Chondrocyte (in vitro differentiated cells): ENCODE measurements around the gene SVIL. TPM values are rescaled to one million over a fixed set of nuclear protein-coding genes. Genes with fewer than 3 reads are reported as not detected.
"Not testable (repeated sequence)": the region's sequence is repeated elsewhere in the genome, so short reads cannot be mapped to it uniquely, and the experiment has no call there.

Source experiments
- DNase-seq: peaks from one replicate; pipeline ENCODE4 v3.0.0; 2021; ENCODE audit warnings: mixed read lengths, low spot score
- H3K27ac Mint-ChIP-seq: one replicate; pipeline ENCODE4 v1.8.0; 2021; ENCODE audit warnings: mild to moderate bottlenecking, moderate library complexity, mixed read lengths; ENCODE audit not compliant: unreplicated experiment
- H3K27me3 Mint-ChIP-seq: 2 replicates; pipeline ENCODE4 v1.8.0; 2021; ENCODE audit warnings: low read depth, mixed read lengths
- H3K36me3 Mint-ChIP-seq: 2 replicates; pipeline ENCODE4 v1.8.0; 2021; ENCODE audit warnings: low read depth, mixed read lengths
- H3K4me1 Mint-ChIP-seq: 2 replicates; pipeline ENCODE4 v1.8.0; 2021; ENCODE audit warnings: low read depth, mild to moderate bottlenecking, mixed read lengths
- H3K4me3 Mint-ChIP-seq: one replicate; pipeline ENCODE4 v1.8.0; 2021; ENCODE audit warnings: mild to moderate bottlenecking, moderate library complexity, mixed read lengths; ENCODE audit not compliant: unreplicated experiment
- H3K9me3 Mint-ChIP-seq: 2 replicates; pipeline ENCODE4 v1.8.0; 2021; ENCODE audit warnings: low read depth, mixed read lengths
- CTCF ChIP-seq: fragments of 200-600 bp; sonication (generic); IDR thresholded peaks from 2 replicates; pipeline ENCODE4 v1.5.0; 2021; ENCODE audit warnings: antibody characterized with exemption, mild to moderate bottlenecking, moderate library complexity
- total RNA-seq: library from RNA; stranded (reverse); gene quantifications from 3 replicates; pipeline ENCODE4 v1.2.1, GENCODE V29; 2021

The SVIL gene
- total RNA-seq, 1 donor from 2014 or later = 112 TPM

- Mint-ChIP-seq H3K27ac (no peak overlapping the region), H3K9me3 (peaks cover 4% of the 10 kb centered on the region), H3K27me3 (no peaks in the 10 kb centered on the region), H3K4me1 (peaks cover 37% of the 10 kb centered on the region), H3K4me3 (no peak overlapping the region), H3K36me3 (peaks cover 3% of the 10 kb centered on the region)
- DNase-seq = no peak
- TF ChIP-seq CTCF = no peak
These were observed 18.2 kb downstream of the SVIL start for GRCh38 chr10:29616542-29616941.

- H3K4me1 Mint-ChIP-seq = peaks cover 35% of the 10 kb centered on the region
- H3K27me3 Mint-ChIP-seq = no peaks in the 10 kb centered on the region
- H3K4me3 Mint-ChIP-seq = no peak overlapping the region
- no peak overlapping the region for H3K27ac Mint-ChIP-seq
- no peak for TF ChIP-seq CTCF
- H3K36me3 Mint-ChIP-seq = peaks cover 9% of the 10 kb centered on the region
- H3K9me3 Mint-ChIP-seq = peaks cover 4% of the 10 kb centered on the region
- no peak for DNase-seq
These were observed 19.6 kb downstream of the SVIL start for GRCh38 chr10:29615195-29615594.

- H3K9me3 Mint-ChIP-seq, H3K27me3 Mint-ChIP-seq, H3K27ac Mint-ChIP-seq, H3K4me3 Mint-ChIP-seq, DNase-seq: not testable (repeated sequence)
- H3K4me1 Mint-ChIP-seq = peaks cover 29% of the 10 kb centered on the region
- H3K36me3 Mint-ChIP-seq = peaks cover 11% of the 10 kb centered on the region
These were observed 20.5 kb downstream of the SVIL start for GRCh38 chr10:29614289-29614688.

- peaks cover 11% of the 10 kb centered on the region for H3K36me3 Mint-ChIP-seq
- no peak overlapping the region for H3K4me3 Mint-ChIP-seq
- H3K27ac Mint-ChIP-seq = no peak overlapping the region
- peaks cover 4% of the 10 kb centered on the region for H3K9me3 Mint-ChIP-seq
- TF ChIP-seq CTCF = no peak
- H3K4me1 Mint-ChIP-seq = peaks cover 24% of the 10 kb centered on the region
- no peaks in the 10 kb centered on the region for H3K27me3 Mint-ChIP-seq
- no peak for DNase-seq
These were observed 21.0 kb downstream of the SVIL start for GRCh38 chr10:29613791-29614190.

GRCh38 chr10:29613196-29613595 lies 21.6 kb downstream of the SVIL start:
- peaks cover 4% of the 10 kb centered on the region for H3K9me3 Mint-ChIP-seq
- no peaks in the 10 kb centered on the region for H3K27me3 Mint-ChIP-seq

More at GRCh38 chr10:29613196-29613595, 21.6 kb downstream of the SVIL start:
- no peak for TF ChIP-seq CTCF
- no peak for DNase-seq
- Mint-ChIP-seq H3K27ac (no peak overlapping the region), H3K4me1 (peaks cover 18% of the 10 kb centered on the region), H3K36me3 (peaks cover 11% of the 10 kb centered on the region), H3K4me3 (no peak overlapping the region)
